HG03139 (cell line): ENCODE results near the gene WASF1.
"Not testable (repeated sequence)": the region's sequence is repeated elsewhere in the genome, so short reads cannot be mapped to it uniquely, and the experiment has no call there.

Experiments used
- ATAC-seq: cut with Tn5 transposase; IDR thresholded peaks from one replicate; pipeline ENCODE4 v1.9.1; 2021; ENCODE audit not compliant: unreplicated experiment

The WASF1 gene

DNA sequence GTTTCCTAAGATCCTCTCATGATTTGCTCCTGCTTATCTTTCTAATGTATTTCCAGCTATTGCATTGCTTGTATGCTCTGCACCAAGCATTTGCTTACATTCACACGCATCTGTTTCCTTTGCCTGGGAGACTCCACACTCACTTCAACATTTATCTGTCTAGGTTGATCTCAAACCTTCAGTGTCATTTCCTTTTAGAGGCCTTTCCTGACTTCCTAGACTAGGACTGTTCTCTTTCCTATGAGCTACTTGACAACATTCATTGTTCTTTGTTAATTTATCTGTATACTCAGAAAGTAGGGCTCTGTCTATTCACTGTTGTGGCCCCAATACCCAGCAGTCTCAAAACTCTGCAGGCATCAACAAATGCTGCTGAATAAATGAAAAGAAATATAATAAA is 84.4 kb downstream of the WASF1 start:
- no peak for ATAC-seq

DNA sequence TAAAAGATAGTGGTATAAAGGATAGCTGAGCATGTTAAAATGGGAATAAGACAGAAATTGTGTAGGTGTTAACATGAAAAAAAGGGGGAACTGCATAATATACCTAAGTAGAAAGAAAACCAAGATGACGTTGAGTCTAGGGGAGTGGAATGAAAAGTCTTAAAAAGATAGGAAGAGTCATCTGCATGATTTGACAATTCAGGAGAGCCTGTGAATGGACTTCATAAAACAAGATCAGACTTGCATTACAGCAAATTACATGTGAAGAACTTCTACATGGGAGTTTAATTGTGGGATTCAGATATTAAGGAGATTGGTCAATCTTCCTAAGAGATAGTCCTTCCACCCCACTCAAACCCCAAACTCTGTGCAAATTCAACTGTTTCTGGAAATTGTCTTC is 85.5 kb downstream of the WASF1 start:
- no peak for ATAC-seq

- ATAC-seq, result no peak
Measured at GRCh38 chr6:110090876-110091275, 88.6 kb downstream of the WASF1 start.

- no peak for ATAC-seq
Measured at GRCh38 chr6:110089323-110089722, 90.1 kb downstream of the WASF1 start.

DNA sequence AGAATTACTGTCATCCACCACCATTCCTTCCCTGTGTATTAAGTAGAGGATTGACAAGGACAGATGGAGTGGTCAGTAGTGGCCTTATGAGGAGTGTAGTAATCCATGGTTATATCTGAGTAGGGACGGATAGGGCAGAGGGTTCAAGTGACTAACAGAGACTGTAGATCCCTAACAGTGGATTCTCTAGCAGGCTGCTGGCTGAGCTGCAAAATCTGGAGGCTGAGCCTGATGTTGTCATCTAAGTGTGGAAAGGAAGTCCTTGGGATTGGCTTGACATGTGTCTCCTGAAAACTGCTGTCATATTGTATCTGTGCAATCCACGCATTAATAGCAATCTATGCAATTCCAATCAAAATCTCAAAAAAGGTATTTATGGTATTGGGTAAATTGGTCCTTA is 94.2 kb downstream of the WASF1 start:
- no peak for ATAC-seq

DNA sequence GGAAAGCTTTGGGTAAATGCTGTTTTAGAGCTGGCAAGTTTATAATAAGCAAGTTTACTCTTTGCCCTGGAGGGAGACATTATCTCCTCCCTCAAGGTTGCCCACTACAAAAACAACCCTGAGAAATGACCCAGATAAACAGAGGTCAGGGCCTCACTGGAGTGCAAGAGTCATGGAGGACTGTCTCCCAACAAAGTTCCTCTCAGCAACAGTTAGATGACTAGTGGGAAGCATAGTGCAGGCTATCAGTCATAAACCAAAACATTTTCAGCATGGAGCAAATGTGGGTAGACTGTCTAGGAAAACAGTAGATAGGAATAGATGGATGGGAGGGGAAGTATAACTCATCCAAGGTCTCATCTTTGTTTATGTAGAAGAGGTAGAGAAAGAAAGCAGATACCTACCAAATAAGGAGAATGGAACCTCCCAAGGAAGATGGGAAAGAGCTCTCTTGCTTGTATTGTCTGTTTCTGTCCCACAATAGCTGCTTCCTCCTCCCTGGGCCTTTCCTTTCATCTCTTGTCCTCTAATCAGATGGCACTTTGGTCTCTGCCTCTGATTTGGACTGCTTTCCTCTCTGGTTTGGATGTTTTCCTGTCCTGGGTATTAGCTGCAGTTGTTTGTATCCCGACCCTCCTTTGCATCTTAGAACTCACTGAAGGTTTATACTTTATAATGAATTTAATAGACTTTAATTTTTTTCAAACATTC is 95.4 kb downstream of the WASF1 start:
- no peak for ATAC-seq

DNA sequence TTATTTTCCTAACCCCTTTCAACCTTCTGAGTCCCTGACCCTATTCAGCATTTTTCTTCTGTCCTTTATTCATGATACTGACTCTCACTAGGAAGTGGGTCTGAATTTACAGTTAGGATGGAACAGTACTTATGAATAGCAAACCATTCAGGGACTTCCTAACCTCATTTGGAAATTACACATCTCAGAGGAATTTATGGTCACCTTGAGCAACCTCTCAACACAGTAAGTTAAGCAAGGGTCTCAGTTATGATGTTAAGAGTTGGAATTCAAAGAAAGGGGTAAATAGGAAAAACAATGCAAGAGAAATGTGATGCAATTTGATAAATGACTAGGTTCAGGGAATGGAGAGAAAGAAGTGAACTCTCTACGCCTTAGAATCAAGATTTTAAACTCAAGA is 104.1 kb downstream of the WASF1 start:
- no peak for ATAC-seq

- ATAC-seq, result not testable (repeated sequence)
Measured at GRCh38 chr6:110073474-110073873, 106.0 kb downstream of the WASF1 start.

DNA sequence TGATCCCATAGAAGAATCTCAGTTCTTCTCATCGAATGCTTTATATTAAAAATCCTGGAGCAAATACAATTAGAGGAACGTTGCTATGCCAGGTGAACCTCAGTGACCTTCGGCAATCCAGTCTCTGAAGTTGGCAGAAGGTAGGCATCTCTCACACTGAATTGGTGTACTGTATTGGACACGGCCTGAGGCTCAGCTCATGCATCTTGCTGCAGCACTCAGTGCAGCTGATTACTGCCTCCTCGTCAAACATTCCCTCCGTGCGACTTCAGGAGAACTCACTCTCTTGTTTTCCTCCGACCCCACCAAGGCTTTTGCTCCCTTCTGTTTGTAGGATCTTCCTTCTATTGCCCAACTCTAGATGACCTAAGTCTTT is 110.9 kb downstream of the WASF1 start:
- no peak for ATAC-seq

GRCh38 chr6:110067837-110068591 is 111.5 kb downstream of the WASF1 start:
- ATAC-seq, result no peak

DNA sequence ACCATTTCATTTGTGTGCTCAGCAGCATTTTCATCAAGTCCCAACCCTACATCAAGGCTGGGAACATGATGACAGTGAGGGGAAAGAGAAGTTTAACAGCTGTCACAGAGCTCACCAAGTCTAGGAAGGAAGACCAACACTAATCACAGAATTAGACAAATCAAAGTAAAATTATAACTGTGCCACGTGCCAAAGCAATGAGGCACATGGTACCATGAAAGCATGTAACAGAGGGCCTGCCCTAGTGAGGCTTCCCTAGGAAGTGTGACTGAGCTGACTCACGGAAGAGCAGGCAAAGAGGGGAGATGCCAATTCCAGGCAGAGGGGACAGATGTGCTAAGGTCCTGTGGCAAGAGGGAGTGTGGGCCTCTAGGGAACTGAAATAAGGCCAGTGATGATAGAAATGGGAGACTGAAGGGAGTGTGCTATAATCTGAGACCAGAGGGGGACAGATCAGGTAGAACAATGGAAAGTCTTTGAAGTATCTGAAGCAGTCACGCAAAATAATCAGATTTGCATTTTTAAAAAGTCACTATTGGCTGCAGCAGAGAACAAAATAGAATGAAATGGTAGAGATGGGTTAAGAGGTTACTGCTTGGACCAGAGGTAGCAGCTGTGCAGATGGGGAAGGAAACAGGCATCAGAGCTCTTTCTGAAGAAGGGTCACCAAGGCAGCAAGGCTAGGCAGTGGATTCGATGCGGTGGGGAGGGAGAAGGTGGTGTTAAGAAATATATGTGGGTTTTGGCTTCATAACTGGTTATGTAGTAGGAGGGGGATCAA is 114.5 kb downstream of the WASF1 start:
- ATAC-seq, result no peak

DNA sequence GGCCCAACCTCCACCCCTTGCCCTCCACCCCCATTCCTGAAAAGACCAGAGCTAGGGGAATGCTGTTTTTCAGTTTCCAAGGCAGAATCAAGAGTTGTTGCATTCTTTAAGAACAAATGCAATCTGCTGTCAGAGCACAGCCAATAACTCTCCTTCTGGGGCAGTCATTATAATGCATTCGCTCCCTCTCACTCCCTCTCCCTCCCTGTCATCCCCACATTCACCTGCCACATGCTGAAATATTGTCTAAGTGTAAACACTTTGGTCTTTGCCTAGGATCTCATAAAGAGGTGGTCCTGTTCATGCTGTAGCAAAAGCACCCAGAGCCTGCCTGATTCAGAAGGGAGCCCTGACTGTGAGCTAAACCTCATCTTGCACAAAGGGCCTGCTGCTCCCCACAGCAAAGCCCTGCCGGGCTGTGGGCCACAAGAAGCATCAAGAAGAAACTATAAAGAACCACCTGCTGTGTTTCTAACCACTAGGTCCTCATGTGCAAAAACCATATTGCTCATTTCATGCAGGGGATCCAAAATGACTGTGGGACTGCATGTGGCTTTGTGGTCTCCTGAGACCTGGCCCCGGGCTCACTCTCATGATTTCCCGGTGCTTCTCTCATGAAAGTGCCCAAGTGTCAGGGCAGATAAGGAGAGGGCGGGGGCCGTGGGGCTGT is 115.7 kb downstream of the WASF1 start:
- ATAC-seq, result no peak

DNA sequence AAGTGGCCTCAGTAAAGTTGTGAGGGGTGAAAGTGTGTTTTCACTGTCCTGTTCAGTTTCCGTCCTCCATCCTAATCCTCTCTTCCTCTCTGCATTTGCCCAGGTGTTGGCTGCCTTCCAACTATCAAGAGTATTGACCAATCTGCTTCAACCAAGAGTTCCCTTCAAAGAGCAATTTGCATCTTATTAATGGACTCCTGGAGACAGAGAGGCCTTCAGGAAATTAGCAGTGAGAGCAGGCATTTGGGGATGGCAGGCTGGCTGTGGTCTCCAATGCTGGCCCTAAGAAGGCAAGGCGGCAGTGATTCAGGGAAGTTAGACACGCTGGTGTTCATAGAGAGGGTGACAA is 124.1 kb downstream of the WASF1 start:
- ATAC-seq, result no peak

GRCh38 chr6:110054664-110055386 is 124.6 kb downstream of the WASF1 start:
- ATAC-seq, result no peak

DNA sequence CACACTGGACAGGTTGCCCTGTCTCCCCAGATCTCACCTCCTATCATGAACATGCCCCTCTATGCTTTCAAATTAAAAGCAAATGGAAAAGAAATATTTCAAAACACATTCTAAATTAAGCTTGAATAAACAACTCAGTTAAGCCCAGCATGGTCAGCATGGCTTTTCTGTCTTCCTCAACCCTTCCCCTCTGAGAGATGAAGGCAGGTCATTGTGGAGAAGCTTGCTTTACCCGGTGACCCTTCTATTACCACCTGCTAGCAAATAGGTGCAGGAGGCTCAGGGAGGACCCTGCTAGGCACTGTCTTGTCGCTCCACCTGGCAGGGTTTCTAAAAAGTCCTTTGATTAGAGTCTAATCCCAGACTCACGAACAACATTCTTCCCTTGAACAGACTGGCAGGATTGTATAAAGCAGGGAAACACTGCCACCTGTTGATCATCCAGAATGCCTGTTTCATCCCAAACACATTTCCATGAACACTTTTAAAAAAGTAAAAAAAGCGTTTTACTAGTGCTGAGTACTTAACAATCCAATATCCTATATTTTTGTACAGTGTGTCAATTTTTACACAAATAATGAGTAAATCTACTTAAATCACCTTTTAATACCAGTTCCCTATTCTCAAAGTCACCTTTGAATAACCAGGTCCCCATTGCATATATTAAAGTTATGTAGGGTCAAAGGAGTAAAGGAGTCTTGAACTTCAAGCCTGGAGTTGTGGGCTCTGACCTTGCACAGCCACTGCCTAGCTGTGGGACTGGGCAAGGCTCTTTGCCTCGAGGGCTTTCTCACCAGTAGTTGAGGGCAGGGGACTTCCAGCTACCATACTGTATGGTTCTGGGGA is 125.9 kb downstream of the WASF1 start:
- ATAC-seq, result no peak

GRCh38 chr6:110050440-110050813 is 129.0 kb downstream of the WASF1 start:
- ATAC-seq, result no peak
